Uterus (tissue), 2 donors: ENCODE data around the gene GPR142.

Experiments
- POLR2A ChIP-seq, 2 donors: fragments of 450-650 bp; IDR thresholded peaks; one replicate each; pipeline ENCODE4 v1.6.1; 2016; ENCODE audit warnings: antibody characterized with exemption in 2 of 2, mild to moderate bottlenecking in 1 of 2, moderate library complexity in 1 of 2
- TF ChIP-seq, protein P1 (sequence below), 4 experiments: fragments of 200-600 bp in 2 of 4; fragments of 450-650 bp in 2 of 4; sonication (generic) in 2 of 4; IDR thresholded peaks; one replicate each; pipeline ENCODE4 v1.5.1; 2016 to 2019; ENCODE audit warnings: antibody characterized with exemption in 4 of 4, mild to moderate bottlenecking in 2 of 4, moderate library complexity in 1 of 4

DNA sequence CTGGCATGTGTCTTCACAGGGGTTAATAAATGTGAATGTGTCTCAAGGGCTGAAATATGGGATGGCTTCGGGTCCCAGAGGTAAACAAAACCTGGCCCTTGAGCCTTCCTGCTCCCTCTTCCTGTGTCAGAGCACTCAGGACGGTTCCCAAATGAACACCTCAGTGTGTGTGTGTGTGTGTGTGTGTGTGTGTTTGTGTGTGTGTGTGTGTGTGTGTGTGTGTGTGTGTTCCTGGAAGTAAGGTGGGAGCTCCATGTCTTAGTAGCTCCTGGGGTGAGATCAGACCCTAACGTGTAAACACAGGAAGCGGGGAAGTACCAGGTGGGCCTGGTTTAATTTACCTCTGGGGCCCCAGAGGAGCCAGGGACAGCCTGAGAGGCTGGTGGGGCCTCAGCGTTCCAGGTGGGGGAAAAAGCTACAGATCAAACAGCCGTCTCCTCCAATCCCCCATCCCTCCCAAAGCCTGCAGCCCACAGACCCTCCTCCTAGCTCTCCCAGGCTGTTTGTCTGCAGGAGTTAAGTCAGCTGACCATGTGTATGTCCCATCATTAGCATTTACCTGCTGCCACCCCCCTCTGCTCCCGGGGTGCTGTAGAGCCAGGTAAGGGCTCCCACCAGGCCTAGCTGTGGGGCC is 35.2 kb upstream of the GPR142 start:
- TF ChIP-seq, protein P1, sequence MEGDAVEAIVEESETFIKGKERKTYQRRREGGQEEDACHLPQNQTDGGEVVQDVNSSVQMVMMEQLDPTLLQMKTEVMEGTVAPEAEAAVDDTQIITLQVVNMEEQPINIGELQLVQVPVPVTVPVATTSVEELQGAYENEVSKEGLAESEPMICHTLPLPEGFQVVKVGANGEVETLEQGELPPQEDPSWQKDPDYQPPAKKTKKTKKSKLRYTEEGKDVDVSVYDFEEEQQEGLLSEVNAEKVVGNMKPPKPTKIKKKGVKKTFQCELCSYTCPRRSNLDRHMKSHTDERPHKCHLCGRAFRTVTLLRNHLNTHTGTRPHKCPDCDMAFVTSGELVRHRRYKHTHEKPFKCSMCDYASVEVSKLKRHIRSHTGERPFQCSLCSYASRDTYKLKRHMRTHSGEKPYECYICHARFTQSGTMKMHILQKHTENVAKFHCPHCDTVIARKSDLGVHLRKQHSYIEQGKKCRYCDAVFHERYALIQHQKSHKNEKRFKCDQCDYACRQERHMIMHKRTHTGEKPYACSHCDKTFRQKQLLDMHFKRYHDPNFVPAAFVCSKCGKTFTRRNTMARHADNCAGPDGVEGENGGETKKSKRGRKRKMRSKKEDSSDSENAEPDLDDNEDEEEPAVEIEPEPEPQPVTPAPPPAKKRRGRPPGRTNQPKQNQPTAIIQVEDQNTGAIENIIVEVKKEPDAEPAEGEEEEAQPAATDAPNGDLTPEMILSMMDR (IDR thresholded peaks at IDR 0.05): no peak
- no peak for TF ChIP-seq POLR2A (IDR thresholded peaks at IDR 0.05)
